ENCODE data around the gene RLBP1.

DNA sequence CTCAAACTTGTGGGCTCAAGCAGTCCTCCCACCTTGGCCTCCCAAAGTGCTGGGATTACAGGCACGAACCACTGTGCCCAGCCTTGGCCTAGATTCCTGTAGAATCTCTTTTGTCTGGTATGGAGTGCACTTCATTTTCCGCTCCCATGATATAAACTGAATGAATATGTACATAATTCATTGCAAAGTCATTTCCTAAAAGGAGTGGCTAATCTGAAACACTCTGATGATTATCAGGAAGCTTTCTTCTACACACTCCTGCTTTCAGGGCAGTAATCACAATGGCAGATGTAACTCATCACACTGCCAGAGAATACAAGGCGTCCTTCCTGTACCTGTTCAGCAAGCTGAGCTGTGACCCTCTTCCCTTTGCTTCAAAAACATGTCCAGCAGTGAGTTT, 28.6 kb downstream of the RLBP1 start:
- TF ChIP-seq, protein P1, sequence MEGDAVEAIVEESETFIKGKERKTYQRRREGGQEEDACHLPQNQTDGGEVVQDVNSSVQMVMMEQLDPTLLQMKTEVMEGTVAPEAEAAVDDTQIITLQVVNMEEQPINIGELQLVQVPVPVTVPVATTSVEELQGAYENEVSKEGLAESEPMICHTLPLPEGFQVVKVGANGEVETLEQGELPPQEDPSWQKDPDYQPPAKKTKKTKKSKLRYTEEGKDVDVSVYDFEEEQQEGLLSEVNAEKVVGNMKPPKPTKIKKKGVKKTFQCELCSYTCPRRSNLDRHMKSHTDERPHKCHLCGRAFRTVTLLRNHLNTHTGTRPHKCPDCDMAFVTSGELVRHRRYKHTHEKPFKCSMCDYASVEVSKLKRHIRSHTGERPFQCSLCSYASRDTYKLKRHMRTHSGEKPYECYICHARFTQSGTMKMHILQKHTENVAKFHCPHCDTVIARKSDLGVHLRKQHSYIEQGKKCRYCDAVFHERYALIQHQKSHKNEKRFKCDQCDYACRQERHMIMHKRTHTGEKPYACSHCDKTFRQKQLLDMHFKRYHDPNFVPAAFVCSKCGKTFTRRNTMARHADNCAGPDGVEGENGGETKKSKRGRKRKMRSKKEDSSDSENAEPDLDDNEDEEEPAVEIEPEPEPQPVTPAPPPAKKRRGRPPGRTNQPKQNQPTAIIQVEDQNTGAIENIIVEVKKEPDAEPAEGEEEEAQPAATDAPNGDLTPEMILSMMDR (conservative IDR thresholded peaks at IDR 0.05; ENCODE audit: low read depth, low read length), result no peak
- TF ChIP-seq EZH2phosphoT487 (IDR thresholded peaks at IDR 0.05; ENCODE audit: borderline replicate concordance, low read length), result no peak
- no peak for TF ChIP-seq EZH2 (IDR thresholded peaks at IDR 0.05; ENCODE audit: low read length, unreplicated experiment)
